ENCODE measurements around the gene ACSF2.
A peak's percentile ranks its signal among the peaks of the same experiment; 100 is the strongest.
"Not testable (repeated sequence)": the region's sequence is repeated elsewhere in the genome, so short reads cannot be mapped to it uniquely, and the experiment has no call there.

ACSF2 gene

DNA sequence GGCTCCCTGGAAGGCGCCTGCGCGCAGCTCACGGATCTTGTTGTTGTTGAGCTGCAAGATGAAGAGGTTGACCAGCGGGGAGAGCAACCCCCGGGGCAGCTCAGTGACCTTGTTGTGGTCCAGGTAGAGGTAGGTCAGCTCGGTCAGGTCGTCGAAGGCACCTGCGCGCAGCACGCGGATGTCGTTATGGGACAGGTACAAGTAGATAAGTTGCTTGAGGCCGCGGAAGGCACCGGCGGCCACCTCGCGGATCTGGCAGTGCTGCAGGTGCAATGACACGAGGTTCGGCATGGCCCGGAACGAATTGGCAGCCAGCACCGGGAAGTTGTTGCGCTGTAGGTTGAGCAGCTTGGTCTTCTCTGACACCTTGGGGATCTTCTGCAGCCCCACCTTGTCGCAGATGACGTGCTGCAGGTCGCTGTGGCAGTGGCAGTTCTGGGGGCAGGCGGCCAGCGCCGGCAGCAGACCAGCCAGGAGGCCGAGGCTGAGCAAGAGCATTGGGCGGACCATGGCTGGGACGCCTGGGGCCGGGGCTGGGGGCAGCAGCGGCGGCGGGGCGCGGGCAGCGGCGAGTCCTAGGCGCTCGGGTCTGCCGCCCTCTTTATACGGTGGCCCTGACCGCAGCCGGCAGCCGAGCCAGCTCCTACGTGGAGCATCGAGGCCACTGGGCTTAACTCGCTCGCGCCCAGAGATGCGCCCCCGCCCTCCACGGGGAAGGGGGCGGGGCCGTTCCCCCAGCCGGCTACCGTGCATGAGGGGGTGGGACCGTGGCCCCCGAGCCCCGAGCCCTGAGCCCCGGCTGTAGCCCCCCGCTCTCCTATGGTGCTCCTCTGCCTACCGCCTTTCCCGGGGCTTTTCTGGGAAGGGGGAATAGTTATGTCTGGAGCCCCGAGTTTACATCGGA lies 42.5 kb downstream of the ACSF2 start, which contains the start of gene CHAD:
Gene CHAD (minus strand): TSS at position 577 of the 904 bp plus-strand sequence. CDS start 67 bp downstream, at position 510.
- Histone ChIP-seq H3K9me3 (ENCODE audit: control insufficient read depth, low read depth, low read length) (no peaks in the 10 kb centered on the region), H3K4me1 (ENCODE audit: control insufficient read depth, low read depth, low read length) (no peaks in the 10 kb centered on the region), H3K27ac (ENCODE audit: low read length) (no peak within 1 kb of the TSS), H3K27me3 (ENCODE audit: control insufficient read depth, insufficient read depth, low read length) (peaks cover 38% of the 10 kb centered on the region), H3K36me3 (ENCODE audit: control insufficient read depth, low read depth, low read length) (no peaks in the 10 kb centered on the region), H3K9ac (ENCODE audit: low read length) (no peak within 1 kb of the TSS), H3K4me3 (ENCODE audit: low read length) (peak within 1 kb of the TSS; percentile 63)

DNA sequence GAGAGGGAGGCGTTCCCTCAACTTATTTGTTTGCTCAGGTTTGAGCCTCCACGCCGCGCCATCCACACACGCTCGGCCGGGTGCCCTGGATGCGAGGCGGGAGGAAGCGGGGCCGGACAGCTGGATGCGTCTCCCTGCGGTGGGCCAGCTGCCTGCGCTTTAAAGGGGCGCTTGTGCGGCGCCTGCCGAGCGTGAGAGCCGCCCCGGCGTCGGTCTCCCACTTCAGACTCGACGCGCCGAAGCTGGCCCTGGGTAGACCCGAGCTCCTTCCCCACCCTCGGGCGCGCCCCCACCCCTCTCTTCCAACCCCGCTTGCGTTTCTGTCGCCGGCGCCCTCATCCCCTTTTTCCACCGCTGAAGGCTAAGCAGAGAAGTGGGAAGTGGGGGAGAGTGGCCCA lies 43.2 kb downstream of the ACSF2 start:
- H3K27ac ChIP-seq (ENCODE audit: low read length) = no peak overlapping the region
- peak overlapping the region; percentile 63 for H3K4me3 ChIP-seq (ENCODE audit: low read length)
- H3K9ac ChIP-seq (ENCODE audit: low read length) = no peak overlapping the region
- H3K9me3 ChIP-seq (ENCODE audit: control insufficient read depth, low read depth, low read length) = no peaks in the 10 kb centered on the region
- H3K4me1 ChIP-seq (ENCODE audit: control insufficient read depth, low read depth, low read length) = no peaks in the 10 kb centered on the region
- no peaks in the 10 kb centered on the region for H3K36me3 ChIP-seq (ENCODE audit: control insufficient read depth, low read depth, low read length)
- H3K27me3 ChIP-seq (ENCODE audit: control insufficient read depth, insufficient read depth, low read length) = peaks cover 38% of the 10 kb centered on the region

GRCh38 chr17:50469671-50470305 lies 43.8 kb downstream of the ACSF2 start:
- H3K9me3 ChIP-seq (ENCODE audit: control insufficient read depth, low read depth, low read length) = no peaks in the 10 kb centered on the region
- no peak overlapping the region for H3K27ac ChIP-seq (ENCODE audit: low read length)
- no peaks in the 10 kb centered on the region for H3K4me1 ChIP-seq (ENCODE audit: control insufficient read depth, low read depth, low read length)
- no peaks in the 10 kb centered on the region for H3K36me3 ChIP-seq (ENCODE audit: control insufficient read depth, low read depth, low read length)
- peaks cover 38% of the 10 kb centered on the region for H3K27me3 ChIP-seq (ENCODE audit: control insufficient read depth, insufficient read depth, low read length)
- no peak overlapping the region for H3K4me3 ChIP-seq (ENCODE audit: low read length)
- no peak overlapping the region for H3K9ac ChIP-seq (ENCODE audit: low read length)

DNA sequence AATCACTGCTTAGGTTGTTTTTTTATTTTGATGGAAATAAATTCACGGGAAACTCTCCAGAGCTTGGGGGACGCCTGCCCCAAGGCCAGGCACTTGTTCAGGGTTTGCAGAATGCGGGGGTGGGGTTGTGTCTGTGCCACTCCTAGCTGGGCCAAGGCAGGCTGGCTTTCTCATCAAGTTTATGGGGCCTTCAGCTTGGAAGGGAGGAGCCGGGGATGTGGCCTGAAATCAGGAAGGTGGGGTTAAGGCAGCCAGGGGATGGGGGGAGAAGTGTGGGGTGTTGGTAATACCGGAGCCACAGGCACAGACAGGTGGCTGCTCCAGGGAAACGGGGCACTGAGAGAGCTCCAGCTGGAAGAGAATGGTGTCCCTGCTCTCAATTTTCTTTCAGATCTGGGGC lies 44.4 kb downstream of the ACSF2 start:
- Histone ChIP-seq H3K4me1 (ENCODE audit: control insufficient read depth, low read depth, low read length) (no peaks in the 10 kb centered on the region), H3K9me3 (ENCODE audit: control insufficient read depth, low read depth, low read length) (no peaks in the 10 kb centered on the region), H3K27me3 (ENCODE audit: control insufficient read depth, insufficient read depth, low read length) (peaks cover 43% of the 10 kb centered on the region), H3K9ac (ENCODE audit: low read length) (no peak overlapping the region), H3K27ac (ENCODE audit: low read length) (no peak overlapping the region), H3K4me3 (ENCODE audit: low read length) (no peak overlapping the region), H3K36me3 (ENCODE audit: control insufficient read depth, low read depth, low read length) (no peaks in the 10 kb centered on the region)

- Histone ChIP-seq H3K9ac (ENCODE audit: low read length) (no peak overlapping the region), H3K9me3 (ENCODE audit: control insufficient read depth, low read depth, low read length) (no peaks in the 10 kb centered on the region), H3K27me3 (ENCODE audit: control insufficient read depth, insufficient read depth, low read length) (peaks cover 48% of the 10 kb centered on the region), H3K4me1 (ENCODE audit: control insufficient read depth, low read depth, low read length) (no peaks in the 10 kb centered on the region), H3K27ac (ENCODE audit: low read length) (no peak overlapping the region), H3K36me3 (ENCODE audit: control insufficient read depth, low read depth, low read length) (no peaks in the 10 kb centered on the region), H3K4me3 (ENCODE audit: low read length) (no peak overlapping the region)
These were observed 45.2 kb downstream of the ACSF2 start for GRCh38 chr17:50471009-50471905.

DNA sequence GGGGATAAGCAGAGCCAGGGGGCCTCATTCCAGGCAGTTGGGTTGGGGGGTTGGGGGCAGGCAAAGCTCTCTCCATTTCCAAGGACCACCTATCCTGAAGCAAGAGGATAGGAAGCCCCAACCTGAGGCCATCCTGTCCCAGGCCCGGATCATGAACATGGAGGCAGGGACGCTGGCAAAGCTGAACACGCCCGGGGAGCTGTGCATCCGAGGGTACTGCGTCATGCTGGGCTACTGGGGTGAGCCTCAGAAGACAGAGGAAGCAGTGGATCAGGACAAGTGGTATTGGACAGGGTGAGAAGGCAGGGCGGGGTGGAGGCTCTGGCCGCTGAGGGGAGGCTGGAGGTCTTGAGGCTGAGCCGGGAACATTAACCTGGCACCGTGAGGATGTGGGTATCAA lies 46.3 kb downstream of the ACSF2 start:
- Histone ChIP-seq H3K4me3 (ENCODE audit: low read length) (no peak overlapping the region), H3K9me3 (ENCODE audit: control insufficient read depth, low read depth, low read length) (no peaks in the 10 kb centered on the region), H3K27me3 (ENCODE audit: control insufficient read depth, insufficient read depth, low read length) (peaks cover 52% of the 10 kb centered on the region), H3K27ac (ENCODE audit: low read length) (no peak overlapping the region), H3K4me1 (ENCODE audit: control insufficient read depth, low read depth, low read length) (no peaks in the 10 kb centered on the region), H3K9ac (ENCODE audit: low read length) (no peak overlapping the region), H3K36me3 (ENCODE audit: control insufficient read depth, low read depth, low read length) (no peaks in the 10 kb centered on the region)

DNA sequence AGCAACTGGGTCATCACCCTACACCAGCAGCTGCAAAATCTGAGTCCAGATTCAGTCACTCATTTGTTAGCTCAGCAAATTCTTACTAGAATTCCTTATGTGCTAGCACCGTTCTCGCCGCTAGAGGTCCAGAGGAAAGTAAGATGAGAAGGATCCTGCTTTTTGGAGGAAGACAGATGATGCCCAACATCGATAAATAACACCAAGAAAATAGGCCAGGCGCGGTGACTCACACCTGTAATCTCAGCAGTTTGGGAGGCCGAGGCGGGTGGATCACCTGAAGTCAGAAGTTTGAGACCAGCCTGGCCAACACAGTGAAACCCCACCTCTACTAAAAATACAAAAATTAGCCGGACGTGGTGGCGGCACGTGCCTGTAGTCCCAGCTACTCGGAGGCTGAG lies 46.7 kb downstream of the ACSF2 start:
- not testable (repeated sequence) for H3K9me3 ChIP-seq (ENCODE audit: control insufficient read depth, low read depth, low read length); H3K27ac ChIP-seq (ENCODE audit: low read length); H3K4me3 ChIP-seq (ENCODE audit: low read length); H3K36me3 ChIP-seq (ENCODE audit: control insufficient read depth, low read depth, low read length); H3K4me1 ChIP-seq (ENCODE audit: control insufficient read depth, low read depth, low read length); H3K9ac ChIP-seq (ENCODE audit: low read length)
- peaks cover 52% of the 10 kb centered on the region for H3K27me3 ChIP-seq (ENCODE audit: control insufficient read depth, insufficient read depth, low read length)

DNA sequence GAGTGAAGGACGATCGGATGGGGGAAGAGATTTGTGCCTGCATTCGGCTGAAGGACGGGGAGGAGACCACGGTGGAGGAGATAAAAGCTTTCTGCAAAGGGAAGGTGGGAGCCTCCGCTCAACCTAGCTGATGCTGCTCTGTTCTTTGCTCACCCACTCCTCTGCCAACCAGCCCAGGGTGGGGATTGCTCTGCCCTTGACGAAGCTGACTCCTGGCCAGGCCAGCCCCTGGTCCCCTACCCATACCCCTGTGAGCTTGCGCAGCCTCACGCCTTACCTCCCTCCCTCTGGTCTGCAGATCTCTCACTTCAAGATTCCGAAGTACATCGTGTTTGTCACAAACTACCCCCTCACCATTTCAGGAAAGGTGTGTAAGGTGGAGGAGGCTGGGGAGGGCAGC lies 47.9 kb downstream of the ACSF2 start:
- H3K9me3 ChIP-seq (ENCODE audit: control insufficient read depth, low read depth, low read length) = no peaks in the 10 kb centered on the region
- no peak overlapping the region for H3K4me3 ChIP-seq (ENCODE audit: low read length)
- H3K36me3 ChIP-seq (ENCODE audit: control insufficient read depth, low read depth, low read length) = no peaks in the 10 kb centered on the region
- peaks cover 47% of the 10 kb centered on the region for H3K27me3 ChIP-seq (ENCODE audit: control insufficient read depth, insufficient read depth, low read length)
- H3K9ac ChIP-seq (ENCODE audit: low read length) = no peak overlapping the region
- no peak overlapping the region for H3K27ac ChIP-seq (ENCODE audit: low read length)
- H3K4me1 ChIP-seq (ENCODE audit: control insufficient read depth, low read depth, low read length) = no peaks in the 10 kb centered on the region

DNA sequence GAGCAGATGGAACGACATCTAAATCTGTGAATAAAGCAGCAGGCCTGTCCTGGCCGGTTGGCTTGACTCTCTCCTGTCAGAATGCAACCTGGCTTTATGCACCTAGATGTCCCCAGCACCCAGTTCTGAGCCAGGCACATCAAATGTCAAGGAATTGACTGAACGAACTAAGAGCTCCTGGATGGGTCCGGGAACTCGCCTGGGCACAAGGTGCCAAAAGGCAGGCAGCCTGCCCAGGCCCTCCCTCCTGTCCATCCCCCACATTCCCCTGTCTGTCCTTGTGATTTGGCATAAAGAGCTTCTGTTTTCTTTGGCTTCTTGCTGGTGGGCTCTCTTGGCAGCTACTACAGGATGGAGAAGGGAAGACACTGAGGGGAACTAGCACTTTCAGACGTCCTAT lies 48.5 kb downstream of the ACSF2 start:
- H3K27ac ChIP-seq (ENCODE audit: low read length) = no peak overlapping the region
- H3K4me1 ChIP-seq (ENCODE audit: control insufficient read depth, low read depth, low read length) = no peaks in the 10 kb centered on the region
- no peak overlapping the region for H3K4me3 ChIP-seq (ENCODE audit: low read length)
- no peaks in the 10 kb centered on the region for H3K36me3 ChIP-seq (ENCODE audit: control insufficient read depth, low read depth, low read length)
- no peak overlapping the region for H3K9ac ChIP-seq (ENCODE audit: low read length)
- no peaks in the 10 kb centered on the region for H3K9me3 ChIP-seq (ENCODE audit: control insufficient read depth, low read depth, low read length)
- peaks cover 41% of the 10 kb centered on the region for H3K27me3 ChIP-seq (ENCODE audit: control insufficient read depth, insufficient read depth, low read length)

- Histone ChIP-seq H3K9me3 (ENCODE audit: control insufficient read depth, low read depth, low read length) (no peaks in the 10 kb centered on the region), H3K4me1 (ENCODE audit: control insufficient read depth, low read depth, low read length) (no peaks in the 10 kb centered on the region), H3K36me3 (ENCODE audit: control insufficient read depth, low read depth, low read length) (peaks cover 2% of the 10 kb centered on the region), H3K9ac (ENCODE audit: low read length) (no peak overlapping the region), H3K27me3 (ENCODE audit: control insufficient read depth, insufficient read depth, low read length) (peaks cover 33% of the 10 kb centered on the region), H3K27ac (ENCODE audit: low read length) (no peak overlapping the region), H3K4me3 (ENCODE audit: low read length) (no peak overlapping the region)
These were observed 49.3 kb downstream of the ACSF2 start for GRCh38 chr17:50475362-50475761.

DNA sequence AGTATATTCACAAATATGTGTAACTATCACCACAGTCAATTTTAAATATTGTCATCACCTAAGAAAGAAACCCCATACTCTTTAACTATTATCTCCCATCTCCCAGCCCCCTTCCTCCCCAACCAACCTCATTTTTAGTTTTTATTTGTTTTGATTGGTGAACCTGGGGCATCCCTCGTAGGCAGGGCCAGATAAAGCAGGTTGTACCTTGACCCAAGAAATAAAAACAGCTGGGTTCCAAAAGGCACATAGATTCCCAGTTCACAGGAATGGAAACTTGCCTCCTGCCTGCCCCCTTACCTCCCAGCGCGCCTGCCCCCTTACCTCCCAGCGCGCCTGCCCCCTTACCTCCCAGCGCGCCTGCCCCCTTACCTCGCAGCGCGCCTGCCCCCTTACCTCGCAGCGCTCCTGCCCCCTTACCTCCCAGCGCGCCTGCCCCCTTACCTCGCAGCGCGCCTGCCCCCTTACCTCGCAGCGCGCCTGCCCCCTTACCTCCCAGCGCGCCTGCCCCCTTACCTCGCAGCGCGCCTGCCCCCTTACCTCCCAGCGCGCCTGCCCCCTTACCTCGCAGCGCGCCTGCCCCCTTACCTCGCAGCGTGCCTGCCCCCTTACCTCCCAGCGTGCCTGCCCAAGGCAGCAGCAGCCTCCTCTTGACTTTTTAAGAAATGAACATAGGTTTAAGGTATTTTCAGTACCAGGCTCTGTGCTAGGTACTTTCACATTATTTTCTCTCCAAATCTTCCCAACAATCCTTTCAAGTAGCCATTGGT lies 49.9 kb downstream of the ACSF2 start:
- H3K36me3 ChIP-seq (ENCODE audit: control insufficient read depth, low read depth, low read length); H3K4me1 ChIP-seq (ENCODE audit: control insufficient read depth, low read depth, low read length); H3K9ac ChIP-seq (ENCODE audit: low read length); H3K9me3 ChIP-seq (ENCODE audit: control insufficient read depth, low read depth, low read length); H3K4me3 ChIP-seq (ENCODE audit: low read length); H3K27ac ChIP-seq (ENCODE audit: low read length): not testable (repeated sequence)
- peaks cover 30% of the 10 kb centered on the region for H3K27me3 ChIP-seq (ENCODE audit: control insufficient read depth, insufficient read depth, low read length)

Data from iPS-18a (cell line).